Measurements from ENCODE around the gene C10orf71. TPM values are rescaled to one million over a fixed set of nuclear protein-coding genes. Genes with fewer than 3 reads are reported as not detected.

C10orf71 gene
- total RNA-seq, 1 donor, result not detected

GRCh38 chr10:49301302-49301701 is 2.3 kb downstream of the C10orf71 start:
- no peak for DNase-seq (ENCODE audit: low read depth)
- TF ChIP-seq CTCF (IDR thresholded peaks at IDR 0.05; ENCODE audit: insufficient read depth, low read length), result no peak
- H3K4me3 ChIP-seq (ENCODE audit: low read depth, low read length), result no peak overlapping the region

- no peak for DNase-seq (ENCODE audit: low read depth)
- TF ChIP-seq CTCF (IDR thresholded peaks at IDR 0.05; ENCODE audit: insufficient read depth, low read length), result no peak
- no peak overlapping the region for H3K4me3 ChIP-seq (ENCODE audit: low read depth, low read length)
These were observed 3.1 kb downstream of the C10orf71 start for GRCh38 chr10:49302088-49302487.

GRCh38 chr10:49303711-49304110 is 4.7 kb downstream of the C10orf71 start:
- no peak for TF ChIP-seq CTCF (IDR thresholded peaks at IDR 0.05; ENCODE audit: insufficient read depth, low read length)
- no peak for DNase-seq (ENCODE audit: low read depth)
- H3K4me3 ChIP-seq (ENCODE audit: low read depth, low read length), result no peak overlapping the region

- no peak for TF ChIP-seq CTCF (IDR thresholded peaks at IDR 0.05; ENCODE audit: insufficient read depth, low read length)
- DNase-seq (ENCODE audit: low read depth), result no peak
- H3K4me3 ChIP-seq (ENCODE audit: low read depth, low read length), result no peak overlapping the region
These were observed 5.2 kb downstream of the C10orf71 start for GRCh38 chr10:49304137-49304536.

- no peak for DNase-seq (ENCODE audit: low read depth)
- TF ChIP-seq CTCF (IDR thresholded peaks at IDR 0.05; ENCODE audit: insufficient read depth, low read length), result no peak
- H3K4me3 ChIP-seq (ENCODE audit: low read depth, low read length), result no peak overlapping the region
These were observed 9.0 kb downstream of the C10orf71 start for GRCh38 chr10:49307921-49308320.

- no peak for DNase-seq (ENCODE audit: low read depth)
- TF ChIP-seq CTCF (IDR thresholded peaks at IDR 0.05; ENCODE audit: insufficient read depth, low read length), result no peak
- H3K4me3 ChIP-seq (ENCODE audit: low read depth, low read length), result no peak overlapping the region
These were observed 9.9 kb downstream of the C10orf71 start for GRCh38 chr10:49308881-49309280.

- no peak overlapping the region for H3K4me3 ChIP-seq (ENCODE audit: low read depth, low read length)
- TF ChIP-seq CTCF (IDR thresholded peaks at IDR 0.05; ENCODE audit: insufficient read depth, low read length), result no peak
- DNase-seq (ENCODE audit: low read depth), result no peak
These were observed 10.9 kb downstream of the C10orf71 start for GRCh38 chr10:49309691-49310411.

All from fibroblast of the aortic adventitia (primary cell).